Measurements from ENCODE around the gene MBD3L2B.

- TF ChIP-seq NRF1 (IDR thresholded peaks at IDR 0.05; ENCODE audit: low read depth, low read length), result no peak
- no peak for TF ChIP-seq POLR2AphosphoS5 (IDR thresholded peaks at IDR 0.05; ENCODE audit: low read depth, low read length)
- TF ChIP-seq CTCF (IDR thresholded peaks at IDR 0.05), result no peak
- no peak for TF ChIP-seq NFIC (IDR thresholded peaks at IDR 0.05; ENCODE audit: borderline replicate concordance)
Observed at GRCh38 chr19:6983448-6983847, 37.8 kb downstream of the MBD3L2B start.

Measured in SK-N-SH (cell line).